Endometrium (tissue), 2 donors: ENCODE measurements around the gene PAQR5.

Source experiments
- FAIRE-seq: peaks from 2 replicates; lab custom pipeline; 2012; peaks lifted over from hg19 to GRCh38; lab: Jason Lieb, UNC
- donor health status: control.
- donor health status: control.

Gene PAQR5

DNA sequence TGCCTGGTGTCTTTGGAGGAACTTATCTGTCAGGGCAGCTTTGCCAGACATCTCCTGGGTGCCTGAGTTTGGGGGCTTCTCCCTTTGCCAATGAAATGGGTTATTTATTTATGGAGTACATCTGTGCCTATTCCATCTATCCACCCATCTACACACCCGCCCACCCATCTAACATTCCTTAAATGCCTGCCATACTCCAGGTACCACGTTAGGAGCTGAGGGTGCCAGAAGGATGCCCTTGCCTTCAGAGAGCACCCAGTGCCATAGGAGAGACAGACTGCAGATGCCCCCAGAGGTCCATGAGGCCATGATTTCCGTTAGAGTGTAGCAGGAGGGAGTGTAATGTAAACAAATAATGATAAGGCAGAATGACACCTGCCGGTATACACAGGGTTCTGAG, 93.6 kb downstream of the PAQR5 start:
- no peak for FAIRE-seq

DNA sequence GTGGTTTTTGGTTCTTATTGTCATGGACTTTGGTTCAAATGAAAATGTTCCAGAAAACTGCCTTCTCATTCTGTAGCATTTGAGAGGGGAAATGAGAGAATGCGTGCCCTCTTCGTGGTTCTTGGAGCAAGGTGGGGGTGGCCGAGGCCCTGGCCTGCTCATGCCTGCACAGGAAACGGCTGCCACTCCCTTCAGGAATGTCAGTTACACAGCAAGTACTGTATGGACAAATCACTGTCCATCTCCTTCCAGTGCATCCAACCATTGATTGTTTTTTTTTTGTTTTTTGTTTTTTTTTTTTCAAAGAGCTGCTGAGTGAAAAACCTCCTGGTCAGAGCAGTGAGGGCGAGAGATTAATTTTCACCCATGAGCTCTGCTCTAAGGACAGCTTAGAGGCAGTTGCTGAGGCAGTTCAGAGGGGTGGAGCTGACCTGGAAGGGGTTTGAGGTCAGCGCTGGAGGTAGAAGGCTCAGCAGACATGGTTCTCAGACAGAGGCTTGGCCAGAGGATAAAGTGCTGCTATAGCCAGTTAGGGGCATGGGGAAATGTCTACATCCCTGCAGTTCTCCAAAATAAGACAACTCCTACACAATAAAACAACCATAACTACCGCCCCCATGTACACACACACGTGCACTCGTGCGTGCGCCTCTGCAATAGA, 95.2 kb downstream of the PAQR5 start:
- FAIRE-seq: no peak

DNA sequence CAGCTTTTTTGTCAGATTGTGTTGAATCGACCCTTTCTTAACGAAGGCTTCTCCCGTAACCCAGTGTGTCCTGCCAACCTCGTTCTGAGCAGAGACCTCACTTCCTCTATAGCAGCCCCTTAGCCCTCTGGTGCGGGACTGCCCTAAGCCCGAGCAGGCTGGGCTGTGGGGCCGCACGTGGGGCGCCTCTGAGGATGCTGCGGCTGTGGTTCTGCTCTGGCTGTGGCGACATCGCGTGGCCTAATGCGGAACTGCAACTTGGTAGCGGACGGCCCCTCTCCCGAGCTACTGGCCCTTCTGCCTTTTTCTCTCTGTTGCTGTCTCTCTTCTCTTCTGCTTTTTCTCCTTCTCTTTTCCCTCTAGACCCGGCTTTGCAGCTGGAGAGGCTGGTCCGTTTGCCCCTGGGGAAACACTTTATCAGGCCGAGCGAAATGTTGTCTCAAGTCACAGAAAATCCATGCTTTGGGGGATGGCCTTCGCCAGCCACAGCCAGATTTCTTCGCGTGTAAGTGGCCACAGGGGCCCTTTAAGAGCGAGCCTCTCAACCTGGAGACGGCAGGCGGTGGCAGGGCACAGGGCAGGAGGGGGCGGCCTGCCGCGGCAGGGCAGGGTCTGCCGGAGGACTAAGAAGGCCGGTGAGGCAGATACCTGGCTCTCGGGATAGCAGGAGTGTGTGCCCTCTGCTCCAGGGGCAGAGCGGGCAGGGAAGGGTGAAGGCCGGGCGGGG, 96.0 kb downstream of the PAQR5 start:
- FAIRE-seq: peak; percentile 53

DNA sequence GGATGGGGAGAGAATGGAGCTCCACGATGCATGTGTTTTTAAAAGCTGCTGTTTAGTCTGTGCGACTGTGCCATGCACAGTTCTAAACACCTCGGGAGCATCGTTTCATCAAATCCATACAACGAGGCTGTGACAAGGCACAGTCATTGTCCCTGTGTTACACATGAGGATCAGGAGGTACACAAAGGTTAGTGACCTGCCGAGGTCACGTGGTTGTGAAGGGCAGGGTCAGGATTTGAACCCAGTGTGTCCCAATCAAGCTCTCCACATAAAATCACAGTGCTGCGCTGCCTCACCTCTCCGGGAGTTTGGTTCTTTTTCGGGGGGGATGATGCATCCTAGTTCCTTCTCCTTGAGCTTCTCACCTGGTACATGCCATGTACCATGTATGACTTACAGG, 96.7 kb downstream of the PAQR5 start:
- FAIRE-seq: no peak

DNA sequence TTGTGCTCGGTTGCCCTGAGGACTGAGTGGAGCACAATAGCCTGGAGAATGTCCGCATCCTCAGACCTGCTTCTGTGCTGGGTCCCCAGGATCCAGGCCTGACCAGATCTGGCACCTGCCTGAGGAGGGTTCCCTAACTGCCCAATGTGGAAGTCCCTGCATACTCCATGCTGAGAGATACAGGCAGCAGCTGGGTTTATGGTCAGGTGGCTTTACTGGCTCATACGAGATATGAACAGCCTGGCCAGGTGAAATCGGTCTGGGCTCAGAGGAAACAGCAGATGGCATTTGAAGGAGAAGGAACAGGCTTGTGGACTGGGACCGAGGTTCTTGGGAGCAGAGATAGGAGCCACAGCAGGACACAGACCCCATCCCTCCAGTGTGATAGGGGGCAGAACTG, 97.3 kb downstream of the PAQR5 start:
- no peak for FAIRE-seq

DNA sequence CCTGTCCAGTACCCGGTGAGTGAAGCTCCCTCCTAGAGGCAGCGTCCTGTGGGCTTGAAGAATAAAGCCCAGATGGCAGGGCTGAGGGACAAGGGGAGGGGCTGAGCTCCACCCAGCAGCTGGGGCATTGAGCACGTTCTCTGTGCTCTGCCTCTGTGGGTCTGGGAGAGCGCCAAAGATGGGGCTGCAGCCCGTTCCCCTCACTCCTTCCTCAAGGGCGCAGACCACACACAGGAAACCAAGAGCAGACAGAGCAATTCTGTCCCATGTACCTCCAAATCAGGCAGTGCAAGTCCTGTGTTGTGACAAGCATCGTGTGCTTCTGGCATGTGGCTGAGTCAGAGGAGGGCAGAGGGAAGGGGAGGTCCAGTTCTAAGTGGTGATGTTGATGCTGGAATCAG, 99.8 kb downstream of the PAQR5 start:
- FAIRE-seq: no peak

DNA sequence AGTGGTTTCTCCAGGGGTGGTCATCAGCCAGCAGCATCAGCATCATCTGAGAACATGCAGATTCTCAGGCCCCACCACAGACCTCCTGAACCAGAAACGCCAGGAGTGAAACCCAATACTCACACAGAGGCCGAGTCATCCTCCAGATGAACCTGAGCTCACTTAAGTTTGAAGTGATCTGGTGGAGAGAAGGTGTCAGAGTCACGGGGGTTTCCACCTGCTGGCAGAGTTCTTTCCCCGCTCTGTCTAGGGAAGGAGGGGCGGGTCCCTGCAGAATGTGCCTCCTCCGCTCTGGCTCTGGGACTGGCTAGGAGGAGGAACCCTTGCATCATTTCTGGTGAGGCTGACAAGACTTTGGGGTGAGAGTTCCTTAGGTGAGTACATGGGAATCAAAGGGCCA, 102.1 kb downstream of the PAQR5 start:
- no peak for FAIRE-seq

DNA sequence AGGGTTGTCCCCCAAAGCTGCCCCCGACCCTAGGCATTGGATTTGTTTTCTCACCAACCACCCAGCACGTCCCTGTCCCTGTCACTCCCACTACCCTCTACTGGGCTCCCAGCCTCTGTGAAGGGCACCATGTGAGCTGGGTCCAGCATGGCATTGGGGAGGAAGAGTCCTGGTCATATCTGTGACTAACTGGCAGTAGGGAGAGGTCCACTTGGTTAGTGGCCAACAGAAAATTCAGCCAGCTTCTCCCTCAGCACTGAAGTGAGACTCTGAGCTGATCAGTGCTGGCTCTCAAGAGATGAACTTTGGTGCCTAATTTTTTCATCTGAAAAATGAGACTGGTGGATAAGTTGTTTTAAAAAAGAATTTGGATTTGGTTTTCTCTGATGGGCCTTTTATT, 104.1 kb downstream of the PAQR5 start:
- no peak for FAIRE-seq

DNA sequence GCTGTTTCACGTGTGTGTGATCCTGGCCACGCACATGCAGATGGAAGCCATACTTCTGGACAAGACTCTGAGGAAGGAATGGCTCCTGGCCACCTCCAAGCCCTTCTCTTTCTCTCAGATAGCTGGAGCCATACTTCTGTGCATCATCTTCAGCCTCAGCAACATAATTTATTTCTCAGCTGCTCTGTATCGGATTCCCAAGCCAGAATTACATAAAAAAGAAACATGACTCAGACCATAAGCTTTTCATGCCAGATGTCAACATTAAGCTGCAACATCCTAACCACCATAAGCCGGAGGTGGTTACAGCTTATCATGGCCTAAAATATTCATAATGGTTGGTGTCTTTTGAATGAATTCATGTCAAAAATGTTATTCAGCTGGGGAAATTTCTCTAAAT, 104.9 kb downstream of the PAQR5 start:
- FAIRE-seq: no peak

DNA sequence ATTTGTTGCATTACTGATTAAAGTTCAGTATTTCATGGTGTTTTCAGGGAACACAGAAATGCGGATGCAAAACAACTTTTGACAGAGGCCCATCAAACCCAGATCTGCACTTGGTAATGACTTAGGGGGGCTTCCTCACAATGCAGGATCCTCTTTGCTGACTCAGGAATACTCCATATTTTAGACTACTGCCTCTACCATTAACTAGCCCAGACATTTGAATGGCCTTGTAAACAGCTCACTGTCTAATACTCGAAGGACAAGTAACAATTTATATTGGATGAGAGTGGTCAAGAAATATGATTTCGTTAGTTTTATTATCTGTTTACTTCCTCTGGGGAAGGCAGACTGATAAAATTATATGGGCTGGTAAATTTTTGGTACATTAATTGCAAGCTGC, 106.4 kb downstream of the PAQR5 start:
- FAIRE-seq: no peak

DNA sequence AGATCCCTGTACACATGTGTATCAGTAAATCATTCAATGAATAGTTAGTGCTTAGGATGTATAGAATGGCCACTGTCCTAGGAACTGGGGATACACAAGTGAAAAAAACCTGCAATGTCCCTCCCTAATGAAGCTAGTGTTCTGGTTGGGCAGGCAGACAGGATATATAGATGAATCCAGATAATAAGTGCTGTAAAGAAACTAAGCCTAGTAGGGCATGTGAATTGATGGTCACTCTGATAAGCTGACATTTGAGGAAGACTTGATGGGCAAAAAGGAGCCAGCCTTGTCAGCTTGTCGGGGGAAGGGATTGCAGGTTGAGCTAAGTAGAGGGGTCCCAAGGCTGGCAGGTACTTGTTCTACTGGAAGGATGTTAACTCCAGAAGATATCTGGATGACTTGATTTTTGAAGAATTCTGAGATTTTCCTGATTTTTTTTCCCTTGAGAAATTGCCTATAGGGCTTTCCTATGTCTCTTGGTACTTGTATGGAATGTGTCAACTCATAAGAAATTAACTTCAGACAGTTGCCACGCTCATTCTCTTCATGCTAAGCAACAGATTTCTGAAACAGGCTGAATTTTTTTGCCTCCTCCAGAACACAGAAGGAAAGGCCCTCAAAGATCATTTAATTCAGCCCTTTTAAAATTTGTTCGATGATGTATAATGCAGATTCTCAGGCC, 109.1 kb downstream of the PAQR5 start:
- FAIRE-seq: no peak

DNA sequence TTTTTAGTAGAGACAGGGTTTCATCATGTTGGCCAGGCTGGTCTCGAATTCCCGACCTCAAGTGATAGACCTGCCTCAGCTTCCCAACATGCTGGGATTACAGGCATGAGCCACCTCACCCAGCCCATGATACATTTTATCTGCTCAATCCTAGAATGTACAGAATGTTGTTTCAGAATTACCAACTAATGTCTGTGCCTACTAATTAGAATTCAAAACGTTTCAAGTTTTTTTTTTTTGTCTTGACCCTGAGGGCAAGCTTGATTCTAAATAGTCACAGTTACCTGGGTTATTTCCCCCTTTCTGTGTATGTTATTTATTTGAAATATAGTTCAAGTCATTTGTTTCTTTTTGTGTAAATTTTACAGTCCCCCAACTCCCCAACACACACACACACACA, 110.1 kb downstream of the PAQR5 start:
- FAIRE-seq: no peak

DNA sequence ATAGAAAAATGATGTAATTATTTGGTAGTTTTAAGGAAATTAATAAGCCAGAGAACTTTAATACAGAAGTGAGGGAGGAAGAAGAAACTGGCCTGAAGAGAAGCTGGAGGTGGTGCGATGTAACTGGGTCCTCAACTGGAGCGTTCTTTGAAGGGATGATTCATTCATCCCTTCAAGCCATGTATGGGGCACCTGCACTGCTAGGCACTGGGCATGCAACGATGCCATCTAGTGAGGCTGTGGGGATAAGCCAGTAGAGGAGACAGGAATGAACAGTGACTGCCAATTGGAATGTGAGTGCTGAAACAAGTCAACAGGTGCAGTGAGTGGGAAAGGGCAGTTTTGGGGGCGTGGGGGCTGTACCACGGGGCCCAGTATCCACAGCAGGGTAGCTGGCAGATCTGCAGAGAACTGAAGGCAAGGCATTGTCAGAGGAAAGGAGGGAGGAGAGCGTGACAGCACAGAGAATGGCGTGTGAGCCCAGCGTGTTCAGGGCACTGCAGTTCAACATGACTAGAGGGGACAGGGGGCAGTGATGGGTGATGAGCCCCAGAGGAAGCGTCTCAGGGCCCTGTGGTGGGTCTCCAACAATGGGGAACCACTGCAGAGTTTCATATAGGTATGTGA, 111.6 kb downstream of the PAQR5 start:
- FAIRE-seq: no peak

DNA sequence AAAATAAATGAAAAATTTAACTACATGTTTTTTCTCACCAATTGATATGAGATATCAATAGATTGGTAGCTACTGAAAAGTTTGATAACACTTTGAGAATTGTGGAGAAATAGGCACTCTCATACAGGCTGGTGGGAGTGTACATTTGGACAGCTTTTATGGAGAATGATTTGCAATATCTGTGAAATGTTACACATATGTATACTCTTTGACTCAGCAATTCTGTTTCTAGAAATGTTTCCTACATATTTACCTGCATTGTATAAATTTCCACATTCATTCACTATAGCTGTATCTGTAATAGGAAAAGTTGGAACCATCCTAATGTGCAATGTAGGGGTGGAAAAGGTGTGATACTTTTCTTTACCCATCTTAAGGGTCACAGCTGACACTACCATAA, 113.6 kb downstream of the PAQR5 start:
- no peak for FAIRE-seq

DNA sequence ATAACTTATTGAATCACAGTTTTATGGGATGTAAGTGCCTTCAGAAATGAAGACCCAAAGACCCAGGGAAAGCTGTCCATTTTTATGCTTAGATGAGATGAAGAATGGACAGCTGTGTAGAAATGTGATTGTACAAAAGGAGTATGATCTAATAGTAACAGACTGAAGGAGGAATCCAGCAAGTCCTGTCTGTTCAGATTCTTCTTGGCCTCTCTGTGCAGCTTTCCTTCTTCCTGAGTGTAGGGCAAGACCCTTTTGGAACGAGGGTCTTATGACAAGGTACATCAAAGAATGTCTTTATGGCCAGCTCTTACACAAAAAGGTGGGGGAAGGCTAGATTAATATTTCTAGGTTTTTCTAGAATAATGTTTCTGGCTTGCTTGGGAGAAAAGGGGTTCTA, 114.0 kb downstream of the PAQR5 start:
- no peak for FAIRE-seq

DNA sequence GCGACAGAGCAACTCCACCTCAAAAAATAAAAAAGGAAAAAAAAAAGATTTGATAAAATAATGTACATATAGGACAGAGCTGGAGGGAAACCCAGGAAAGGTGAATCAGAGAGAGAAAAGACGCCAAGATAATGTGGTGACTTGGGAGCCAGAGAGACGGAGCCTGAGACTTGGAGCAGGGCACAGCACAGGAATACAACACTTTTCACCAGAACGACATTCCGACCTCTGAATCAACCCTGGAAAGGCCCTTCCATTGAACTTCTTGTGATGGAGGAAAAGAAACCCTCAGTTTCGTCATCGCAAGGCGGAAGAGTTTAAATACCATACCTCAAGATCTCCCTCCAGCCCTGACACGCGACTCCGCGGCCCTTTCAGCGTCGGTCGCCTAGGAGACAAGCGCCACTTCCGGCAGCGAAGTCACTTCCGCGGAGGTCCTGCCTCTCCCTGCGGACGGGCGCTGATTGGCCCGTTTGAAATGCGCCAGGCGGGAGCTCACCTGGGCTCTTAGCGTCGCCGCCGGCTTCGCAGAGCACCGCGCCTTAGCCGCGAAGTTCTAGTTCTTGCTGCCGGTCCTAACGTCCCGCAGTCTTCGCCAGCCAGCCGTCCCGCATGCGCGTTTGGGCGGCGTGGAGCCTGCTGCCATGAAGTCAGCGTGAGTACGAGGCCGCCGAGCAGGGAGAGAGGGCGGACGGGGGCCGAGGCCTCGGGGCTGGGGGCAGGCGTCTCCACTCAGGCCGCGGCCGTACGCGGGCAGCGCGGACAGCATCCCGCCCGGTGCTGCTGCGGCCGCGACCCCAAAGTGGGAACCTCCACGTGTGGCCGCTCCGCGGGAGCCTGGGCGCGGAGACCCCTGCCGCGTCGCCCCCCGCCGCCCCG, 115.3 kb downstream of the PAQR5 start, which contains the start of gene KIF23:
KIF23 (plus strand) TSS at position 528 of the 879 bp plus-strand sequence; CDS start at position 645, 117 bp downstream.
- FAIRE-seq: peak; percentile 8

DNA sequence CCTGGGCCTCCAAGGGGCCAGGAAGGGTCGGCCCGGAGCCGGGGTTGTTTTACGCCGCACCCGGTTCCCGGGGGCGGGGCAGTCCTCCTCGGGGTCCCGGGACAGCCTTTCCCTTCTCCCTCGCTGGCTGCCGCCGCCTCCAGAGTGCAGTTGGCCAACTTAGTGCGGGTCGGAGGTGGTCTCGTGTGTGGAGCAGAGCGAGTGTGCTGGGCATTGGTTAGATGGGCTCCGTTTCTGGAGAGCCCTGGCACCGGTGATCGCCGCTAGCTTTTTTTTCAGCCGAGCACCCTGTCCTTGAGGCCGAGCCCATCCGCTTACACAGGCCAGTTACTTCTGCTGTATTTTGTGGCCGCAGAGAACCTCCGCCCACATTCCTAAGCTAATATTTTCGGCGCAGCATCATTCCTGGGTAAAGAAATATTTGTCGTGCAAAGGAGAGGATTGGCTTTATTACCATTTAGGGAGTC, 116.0 kb downstream of the PAQR5 start:
- FAIRE-seq: no peak

DNA sequence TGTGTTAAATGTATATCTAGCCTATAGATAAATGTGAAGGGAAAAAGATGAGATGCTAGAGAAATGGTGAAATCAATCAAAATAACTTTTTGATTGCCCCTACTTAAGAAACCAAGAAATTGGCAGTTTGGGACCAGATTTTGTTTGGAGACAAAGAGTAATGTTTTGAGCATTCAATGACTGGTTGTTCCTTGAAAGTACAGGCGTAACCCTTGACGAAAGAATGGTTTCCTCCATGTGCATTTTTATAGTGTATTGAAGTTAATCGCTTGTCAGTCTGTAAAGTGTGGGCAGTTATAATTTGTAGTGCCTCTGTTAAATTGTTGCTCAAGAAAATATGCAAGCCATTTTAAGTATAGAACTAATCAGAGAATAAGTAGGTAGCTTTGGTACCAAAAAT, 116.7 kb downstream of the PAQR5 start:
- no peak for FAIRE-seq

DNA sequence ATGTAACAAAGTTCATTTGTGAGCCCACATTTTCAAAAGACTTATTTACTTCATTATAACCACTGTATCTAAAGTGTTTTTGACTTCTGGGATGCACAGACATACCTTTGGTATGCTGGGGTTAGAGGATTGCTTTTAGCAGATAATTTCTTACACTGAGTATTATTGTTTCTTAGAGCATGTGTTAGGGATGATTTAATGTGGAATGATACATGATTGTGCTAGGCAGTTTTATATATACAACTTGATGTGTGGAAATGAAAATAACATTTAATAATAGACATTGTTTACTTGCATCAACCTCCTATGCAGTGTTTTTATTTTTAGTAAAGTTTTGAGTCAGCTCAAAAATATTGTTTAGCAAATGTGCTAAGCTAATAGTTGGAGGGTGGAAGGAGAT, 118.9 kb downstream of the PAQR5 start:
- no peak for FAIRE-seq

DNA sequence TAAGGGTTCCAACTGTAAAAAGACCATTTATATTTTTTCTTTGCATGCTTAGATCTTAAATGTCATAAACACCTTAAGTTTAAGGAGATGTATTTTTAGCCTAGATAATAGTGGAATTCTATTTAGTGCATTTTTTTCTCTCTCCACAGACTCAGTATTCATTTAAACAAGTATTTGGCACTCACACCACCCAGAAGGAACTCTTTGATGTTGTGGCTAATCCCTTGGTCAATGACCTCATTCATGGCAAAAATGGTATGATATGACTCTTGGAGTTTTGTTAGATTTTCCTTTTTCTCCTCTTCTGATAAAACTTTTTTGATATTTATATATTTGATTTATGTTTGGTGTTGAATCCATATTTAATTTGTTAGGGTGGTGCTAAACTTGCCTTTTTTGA, 122.8 kb downstream of the PAQR5 start:
- FAIRE-seq: no peak

DNA sequence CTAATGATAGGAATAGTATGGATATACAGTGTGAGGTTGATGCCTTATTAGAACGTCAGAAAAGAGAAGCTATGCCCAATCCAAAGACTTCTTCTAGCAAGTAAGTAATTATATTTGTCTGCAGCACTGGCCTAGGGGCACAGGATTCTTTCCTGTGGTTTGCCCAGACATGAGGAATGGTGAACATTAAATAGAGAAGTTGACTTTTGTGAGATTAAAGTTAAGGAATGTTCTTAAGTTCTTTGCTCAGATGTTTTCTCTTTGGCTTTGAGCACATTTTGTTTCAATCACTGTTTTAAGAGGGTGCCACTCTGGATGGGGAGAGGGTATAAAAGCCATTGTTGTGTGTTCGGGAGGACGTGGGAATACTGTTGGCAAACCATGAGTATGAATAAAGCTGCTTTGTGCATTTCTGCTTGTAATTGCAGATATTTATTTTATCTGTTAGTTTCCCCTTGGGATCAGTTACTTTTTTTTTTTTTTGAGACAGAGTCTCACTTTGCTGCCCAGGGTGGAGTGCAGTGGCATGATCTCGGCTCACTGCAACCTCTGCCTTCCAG, 123.7 kb downstream of the PAQR5 start:
- no peak for FAIRE-seq

DNA sequence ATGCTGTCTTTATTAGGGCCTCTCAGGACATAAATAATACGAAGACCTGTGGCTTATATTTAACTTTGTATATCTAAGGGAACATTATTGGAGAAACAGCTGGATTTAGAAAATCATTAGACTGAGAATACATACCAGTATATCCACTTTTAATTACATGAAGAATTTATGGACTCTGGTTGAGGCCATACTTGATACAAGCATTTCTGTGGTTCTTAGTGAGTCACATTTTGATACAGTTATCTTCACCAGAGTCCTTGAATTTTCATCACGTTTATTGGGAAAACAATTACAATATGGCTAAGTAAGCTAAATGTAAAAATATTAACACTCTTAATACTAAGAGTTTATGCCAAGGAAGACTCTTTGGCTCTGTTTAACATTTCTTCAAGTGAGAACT, 125.3 kb downstream of the PAQR5 start:
- FAIRE-seq: no peak
